GM12878 (cell line): ENCODE data around the gene TOB2. TPM values are rescaled to one million over a fixed set of nuclear protein-coding genes. Genes with fewer than 3 reads are reported as not detected.

Experiments used
- ATAC-seq: fragments of 200-7000 bp; cut with Tn5 transposase; 3 replicates; pipeline ENCODE4 v1.9.1; 2020; ENCODE audit warnings: mild to moderate bottlenecking, moderate library complexity
- BruUV-seq: library from RNA; stranded (reverse); fragments of 400-500 nt; replicated peaks from 2 replicates; lab custom pipeline; 2021; lab: Mats Ljungman, UMichigan
- CTCF ChIA-PET: fragments of 300-600 bp; sonication (Branson Sonifier 250); formaldehyde crosslinking; extraction: SDS; loops from one replicate; lab custom pipeline; 2021; ENCODE audit warnings: inconsistent platforms; lab: Yijun Ruan, JAX
- POLR2A ChIA-PET: fragments of 350-600 bp; formaldehyde crosslinking; extraction: SDS; loops from one replicate; lab custom pipeline; 2021; ENCODE audit warnings: inconsistent platforms; lab: Charles Lee
- RAD21 ChIA-PET: fragments of 300-600 bp; sonication (Branson Sonifier 250); formaldehyde crosslinking; loops from one replicate; lab custom pipeline; 2023; ENCODE audit warnings: antibody characterized with exemption; ENCODE audit not compliant: unreplicated experiment; lab: Charles Lee
- SMC1A ChIA-PET: fragments of 300-600 bp; sonication (Branson Sonifier 250); formaldehyde crosslinking; loops from one replicate; lab custom pipeline; 2023; ENCODE audit not compliant: unreplicated experiment, uncharacterized antibody; lab: Charles Lee
- DNase-seq: peaks from one replicate; pipeline ENCODE4 v3.0.0-alpha.2; 2011; ENCODE audit warnings: low read depth, low spot score
- FAIRE-seq: peaks from 3 replicates; lab custom pipeline; 2011; peaks lifted over from hg19 to GRCh38; lab: Jason Lieb, UNC
- H2AFZ ChIP-seq: 2 replicates; pipeline ENCODE4 v1.6.0; 2011; ENCODE audit warnings: low read depth, low read length, control low read depth; ENCODE audit not compliant: control insufficient read depth
- H3K27ac ChIP-seq: 2 replicates; pipeline ENCODE4 v1.5.1; 2011; ENCODE audit warnings: control low read depth; ENCODE audit not compliant: control insufficient read depth, insufficient read depth
- H3K27me3 ChIP-seq, 2 experiments: replicated peaks in 1 of 2; 2 replicates each; pipeline versions ENCODE4 v1.6.0 to v1.6.1; 2011; ENCODE audit warnings: low read length in 1 of 2; ENCODE audit not compliant: control insufficient read depth in 2 of 2, insufficient read depth in 2 of 2
- H3K36me3 ChIP-seq, 2 experiments: 2 replicates each; pipeline ENCODE4 v1.5.1; 2011; ENCODE audit warnings: low read length in 1 of 2; ENCODE audit not compliant: control insufficient read depth in 2 of 2, insufficient read depth in 2 of 2
- H3K4me1 ChIP-seq: 2 replicates; pipeline ENCODE4 v1.6.1; 2011; ENCODE audit warnings: mild to moderate bottlenecking, low read length, moderate library complexity, mixed read lengths; ENCODE audit not compliant: control insufficient read depth, insufficient read depth
- H3K4me2 ChIP-seq: 2 replicates; pipeline ENCODE4 v1.6.0; 2011; ENCODE audit warnings: control low read depth; ENCODE audit not compliant: control insufficient read depth, insufficient read depth
- H3K4me3 ChIP-seq: fragments of 200-600 bp; sonication (generic); 2 replicates; pipeline ENCODE4 v1.5.1; 2016
- H3K79me2 ChIP-seq: 2 replicates; pipeline ENCODE4 v1.6.0; 2011; ENCODE audit warnings: low read length; ENCODE audit not compliant: control insufficient read depth, insufficient read depth
- H3K9ac ChIP-seq: 2 replicates; pipeline ENCODE4 v1.8.0; 2011; ENCODE audit warnings: low read length, control low read depth, mixed read lengths; ENCODE audit not compliant: control insufficient read depth, insufficient read depth
- H3K9me3 ChIP-seq: replicated peaks from 3 replicates; pipeline ENCODE4 v1.5.1; 2011; ENCODE audit warnings: mild to moderate bottlenecking, low read length; ENCODE audit not compliant: control insufficient read depth, insufficient read depth
- H4K20me1 ChIP-seq: 2 replicates; pipeline ENCODE4 v1.6.0; 2011; ENCODE audit not compliant: control insufficient read depth, insufficient read depth
- BACH1 ChIP-seq: fragments of 450-650 bp; IDR thresholded peaks from 2 replicates; pipeline ENCODE4 v1.6.1; 2017; ENCODE audit warnings: mild to moderate bottlenecking, borderline replicate concordance
- CUX1 ChIP-seq: IDR thresholded peaks from 2 replicates; pipeline ENCODE4 v1.6.1; 2012; ENCODE audit warnings: improper control_type of control experiment, low read depth, low read length; ENCODE audit not compliant: insufficient replicate concordance
- IKZF2 ChIP-seq, 2 experiments: fragments of 450-650 bp; IDR thresholded peaks; 2 replicates each; pipeline ENCODE4 v1.6.1; 2017; ENCODE audit warnings: mild to moderate bottlenecking in 2 of 2, moderate library complexity in 2 of 2
- JUNB ChIP-seq: IDR thresholded peaks from 2 replicates; pipeline ENCODE4 v1.6.1; 2016; ENCODE audit warnings: antibody characterized with exemption, mild to moderate bottlenecking
- KDM1A ChIP-seq: fragments of 200-600 bp; sonication (generic); IDR thresholded peaks from 2 replicates; pipeline ENCODE4 v1.6.1; 2016; ENCODE audit warnings: borderline replicate concordance
- NFXL1 ChIP-seq: fragments of 450-650 bp; IDR thresholded peaks from 2 replicates; pipeline ENCODE4 v1.6.1; 2017; ENCODE audit warnings: antibody characterized with exemption, mild to moderate bottlenecking, borderline replicate concordance
- POLR2A ChIP-seq: IDR thresholded peaks from 2 replicates; pipeline ENCODE4 v1.6.1; 2011; ENCODE audit warnings: low read depth, mild to moderate bottlenecking, low read length
- SKIL ChIP-seq: fragments of 450-650 bp; IDR thresholded peaks from 2 replicates; pipeline ENCODE4 v1.6.1; 2017; ENCODE audit warnings: mild to moderate bottlenecking, low read depth, inconsistent platforms; ENCODE audit not compliant: poor library complexity, severe bottlenecking
- SMAD1 ChIP-seq: fragments of 450-650 bp; IDR thresholded peaks from 2 replicates; pipeline ENCODE4 v1.6.1; 2018; ENCODE audit warnings: mild to moderate bottlenecking, low read depth; ENCODE audit not compliant: partially characterized antibody
- SMAD5 ChIP-seq: IDR thresholded peaks from 2 replicates; pipeline ENCODE4 v1.6.1; 2016; ENCODE audit warnings: antibody characterized with exemption, low read depth
- SMARCA5 ChIP-seq: fragments of 450-650 bp; IDR thresholded peaks from 2 replicates; pipeline ENCODE4 v1.6.1; 2017; ENCODE audit warnings: mild to moderate bottlenecking
- SMC3 ChIP-seq: IDR thresholded peaks from 2 replicates; pipeline ENCODE4 v1.6.1; 2011; ENCODE audit warnings: low read length, improper control_type of control experiment, borderline replicate concordance
- SUZ12 ChIP-seq: fragments of 200-600 bp; sonication (generic); IDR thresholded peaks from one replicate; pipeline ENCODE4 v1.6.1; 2018; ENCODE audit warnings: antibody characterized with exemption, mild to moderate bottlenecking; ENCODE audit not compliant: unreplicated experiment
- ZNF207 ChIP-seq: fragments of 450-650 bp; IDR thresholded peaks from 2 replicates; pipeline ENCODE4 v1.6.1; 2014; ENCODE audit warnings: antibody characterized with exemption, mild to moderate bottlenecking, borderline replicate concordance
- WGBS: methylation state at CpG from one replicate; pipeline ENCODE4 v1.1.6; 2016; ENCODE audit warnings: low lambda C conversion rate; ENCODE audit not compliant: insufficient replicate concordance, insufficient coverage; ENCODE audit errors: missing lambda C conversion rate; 5-methylcytosine and 5-hydroxymethylcytosine counted together
- in situ Hi-C: fragments of 300-500 bp; cut with MboI; formaldehyde crosslinking; loops from 9 replicates; pipeline ENCODE4 v1.14.3; 2018; ENCODE audit warnings: mixed read lengths
- intact Hi-C: fragments of 100-400 bp; cut with micrococcal nuclease; formaldehyde crosslinking; loops from one replicate; pipeline ENCODE4 v1.14.2; 2022; ENCODE audit not compliant: unreplicated experiment
- polyA plus RNA-seq, 11 experiments: library from polyadenylated mRNA; depleted of rRNA in 4 of 11; unstranded in 6 of 11; stranded (reverse) in 5 of 11; fragments of >200 nt; fragmentation: Nextera tagmentation in 4 of 11; fragmentation: Illumina TruSeq in 1 of 11; extraction: Ambion mirVana in 4 of 11; extraction: Trizol in 1 of 11; gene quantifications; 1 replicate in 1 of 11; 2 replicates in 10 of 11; pipeline versions ENCODE4 v1.2.1 to v1.2.3, GENCODE V29; 2011 to 2016; ENCODE audit warnings: inconsistent platforms in 2 of 11, missing spikeins in 2 of 11, low read depth in 1 of 11
- total RNA-seq, 4 experiments: library from RNA; depleted of rRNA in 3 of 4; stranded (reverse); fragments of >200 nt in 3 of 4; fragmentation: Illumina TruSeq in 1 of 4; extraction: Trizol in 1 of 4; gene quantifications; 2 replicates each; pipeline versions ENCODE4 v1.2.1 to v1.2.3, GENCODE V29; 2013 to 2021
- TF ChIP-seq, protein P1 (sequence below): fragments of 450-650 bp; IDR thresholded peaks from 2 replicates; pipeline ENCODE4 v1.6.1; 2016; ENCODE audit warnings: mild to moderate bottlenecking
- TF ChIP-seq, protein P2 (sequence below): fragments of 150-350 bp; IDR thresholded peaks from 2 replicates; pipeline ENCODE4 v1.6.1; 2014; ENCODE audit warnings: mild to moderate bottlenecking, low read depth, low read length

The TOB2 gene
- total and polyA plus RNA-seq, 10 of the 15 experiments (the other 5 are each of a cell fraction or from before 2014, with no cell fraction given), result 4.5 to 32.0 (median 15.1) TPM

DNA sequence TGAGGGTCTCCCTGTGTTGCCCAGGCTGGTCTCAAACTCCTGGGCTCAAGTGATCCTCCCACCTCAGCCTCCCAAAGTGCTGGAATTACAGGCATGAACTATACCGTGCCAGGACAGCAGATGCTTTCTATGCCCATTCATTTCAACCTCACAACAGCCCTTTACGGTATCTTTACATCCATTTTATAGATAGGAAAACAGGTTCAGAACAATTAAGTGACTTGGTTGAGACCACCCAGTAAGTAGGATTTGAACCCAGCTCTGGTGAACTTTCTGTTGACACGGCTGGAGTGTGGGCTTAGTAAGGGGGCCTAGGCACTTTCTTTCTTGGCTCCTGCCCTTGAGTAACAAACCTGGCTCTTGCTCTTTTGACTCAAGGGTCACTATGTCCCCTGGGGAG lies 39.2 kb downstream of the TOB2 start:
- Histone ChIP-seq H3K36me3 (no peaks in the 10 kb centered on the region), H3K9ac (no peak overlapping the region), H3K4me2 (no peak overlapping the region), H3K79me2 (peaks cover 6% of the 10 kb centered on the region), H3K9me3 (no peaks in the 10 kb centered on the region), H3K27me3 (no peaks in the 10 kb centered on the region), H3K27ac (no peak overlapping the region), H4K20me1 (no peaks in the 10 kb centered on the region), H2AFZ (no peak overlapping the region), H3K4me1 (peaks cover 23% of the 10 kb centered on the region), H3K4me3 (no peak overlapping the region)
- ChIA-PET CTCF (interaction anchor here (0.8 to 7.8 kb wide), 6 partner anchors 38 to 485 kb away, joined by 3 to 105 read pairs (median 7); partner anchors contain the start of genes POLR3H and TOB2), RAD21 (interaction anchor here (0.7 to 3.0 kb wide), 4 partner anchors 39 to 866 kb away, joined by 3 to 8 read pairs (median 5); partner anchors contain the start of gene TOB2), SMC1A (interaction anchor here (1.1 to 2.0 kb wide), 4 partner anchors 26 to 136 kb away, joined by 3 to 4 read pairs (median 3); partner anchors contain the start of genes POLR3H and TEF), POLR2A (interaction anchor here (0.6 kb wide), 2 partner anchors 55 to 729 kb away, joined by 3 to 4 read pairs; no protein-coding TSS in a partner anchor)
- FAIRE-seq, result no peak
- no TSS peak for BruUV-seq
- no peak for DNase-seq
- 61% methylated on average over 3 of the region's 3 CpGs for WGBS
- intact Hi-C loops (no loop called here), in situ Hi-C loops (no loop called here)
- ATAC-seq, result no peak
- TF ChIP-seq SMC3 (no peak), IKZF2 (IDR thresholded peaks at IDR 0.05) (no peak), SMARCA5 (no peak), NFXL1 (no peak), SKIL (no peak), JUNB (no peak), BACH1 (no peak), POLR2A (no peak), SUZ12 (no peak), SMAD5 (no peak), ZNF207 (no peak), KDM1A (no peak), SMAD1 (no peak), CUX1 (no peak)
- TF ChIP-seq, protein P1, sequence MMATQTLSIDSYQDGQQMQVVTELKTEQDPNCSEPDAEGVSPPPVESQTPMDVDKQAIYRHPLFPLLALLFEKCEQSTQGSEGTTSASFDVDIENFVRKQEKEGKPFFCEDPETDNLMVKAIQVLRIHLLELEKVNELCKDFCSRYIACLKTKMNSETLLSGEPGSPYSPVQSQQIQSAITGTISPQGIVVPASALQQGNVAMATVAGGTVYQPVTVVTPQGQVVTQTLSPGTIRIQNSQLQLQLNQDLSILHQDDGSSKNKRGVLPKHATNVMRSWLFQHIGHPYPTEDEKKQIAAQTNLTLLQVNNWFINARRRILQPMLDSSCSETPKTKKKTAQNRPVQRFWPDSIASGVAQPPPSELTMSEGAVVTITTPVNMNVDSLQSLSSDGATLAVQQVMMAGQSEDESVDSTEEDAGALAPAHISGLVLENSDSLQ, result no peak
- TF ChIP-seq, protein P2, sequence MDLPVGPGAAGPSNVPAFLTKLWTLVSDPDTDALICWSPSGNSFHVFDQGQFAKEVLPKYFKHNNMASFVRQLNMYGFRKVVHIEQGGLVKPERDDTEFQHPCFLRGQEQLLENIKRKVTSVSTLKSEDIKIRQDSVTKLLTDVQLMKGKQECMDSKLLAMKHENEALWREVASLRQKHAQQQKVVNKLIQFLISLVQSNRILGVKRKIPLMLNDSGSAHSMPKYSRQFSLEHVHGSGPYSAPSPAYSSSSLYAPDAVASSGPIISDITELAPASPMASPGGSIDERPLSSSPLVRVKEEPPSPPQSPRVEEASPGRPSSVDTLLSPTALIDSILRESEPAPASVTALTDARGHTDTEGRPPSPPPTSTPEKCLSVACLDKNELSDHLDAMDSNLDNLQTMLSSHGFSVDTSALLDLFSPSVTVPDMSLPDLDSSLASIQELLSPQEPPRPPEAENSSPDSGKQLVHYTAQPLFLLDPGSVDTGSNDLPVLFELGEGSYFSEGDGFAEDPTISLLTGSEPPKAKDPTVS, result no peak
